ENCODE data around the gene GC.

Gene GC

GRCh38 chr4:71830497-71831190 lies 46.8 kb upstream of the GC start:
- no peak overlapping the region for H3K27ac ChIP-seq (ENCODE audit: low read depth, low read length)
- no peaks in the 10 kb centered on the region for H3K4me1 ChIP-seq (ENCODE audit: control insufficient read depth, low read length)
- no peaks in the 10 kb centered on the region for H3K27me3 ChIP-seq (ENCODE audit: control insufficient read depth, low read length)
- no peaks in the 10 kb centered on the region for H3K9me2 ChIP-seq (replicated peaks; ENCODE audit: control insufficient read depth, low read length)
- no peaks in the 10 kb centered on the region for H3F3A ChIP-seq (ENCODE audit: control insufficient read depth, insufficient read depth)
- no peaks in the 10 kb centered on the region for H3K36me3 ChIP-seq (ENCODE audit: control insufficient read depth, low read length)
- TF ChIP-seq, protein P1, sequence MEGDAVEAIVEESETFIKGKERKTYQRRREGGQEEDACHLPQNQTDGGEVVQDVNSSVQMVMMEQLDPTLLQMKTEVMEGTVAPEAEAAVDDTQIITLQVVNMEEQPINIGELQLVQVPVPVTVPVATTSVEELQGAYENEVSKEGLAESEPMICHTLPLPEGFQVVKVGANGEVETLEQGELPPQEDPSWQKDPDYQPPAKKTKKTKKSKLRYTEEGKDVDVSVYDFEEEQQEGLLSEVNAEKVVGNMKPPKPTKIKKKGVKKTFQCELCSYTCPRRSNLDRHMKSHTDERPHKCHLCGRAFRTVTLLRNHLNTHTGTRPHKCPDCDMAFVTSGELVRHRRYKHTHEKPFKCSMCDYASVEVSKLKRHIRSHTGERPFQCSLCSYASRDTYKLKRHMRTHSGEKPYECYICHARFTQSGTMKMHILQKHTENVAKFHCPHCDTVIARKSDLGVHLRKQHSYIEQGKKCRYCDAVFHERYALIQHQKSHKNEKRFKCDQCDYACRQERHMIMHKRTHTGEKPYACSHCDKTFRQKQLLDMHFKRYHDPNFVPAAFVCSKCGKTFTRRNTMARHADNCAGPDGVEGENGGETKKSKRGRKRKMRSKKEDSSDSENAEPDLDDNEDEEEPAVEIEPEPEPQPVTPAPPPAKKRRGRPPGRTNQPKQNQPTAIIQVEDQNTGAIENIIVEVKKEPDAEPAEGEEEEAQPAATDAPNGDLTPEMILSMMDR (IDR thresholded peaks at IDR 0.05; ENCODE audit: low read depth, low read length, poor library complexity, severe bottlenecking): no peak
- TF ChIP-seq EZH2phosphoT487 (IDR thresholded peaks at IDR 0.05; ENCODE audit: borderline replicate concordance, low read length): no peak
- no peaks in the 10 kb centered on the region for H3K79me2 ChIP-seq (ENCODE audit: control insufficient read depth, low read length)
- no peaks in the 10 kb centered on the region for H3K9me3 ChIP-seq (ENCODE audit: control insufficient read depth, insufficient read depth, low read length)
- H3K4me3 ChIP-seq (ENCODE audit: low read length): no peak overlapping the region
- no peaks in the 10 kb centered on the region for H4K20me1 ChIP-seq (ENCODE audit: control insufficient read depth, insufficient read depth, low read depth, low read length)
- H3K4me2 ChIP-seq (ENCODE audit: low read length): no peak overlapping the region

DNA sequence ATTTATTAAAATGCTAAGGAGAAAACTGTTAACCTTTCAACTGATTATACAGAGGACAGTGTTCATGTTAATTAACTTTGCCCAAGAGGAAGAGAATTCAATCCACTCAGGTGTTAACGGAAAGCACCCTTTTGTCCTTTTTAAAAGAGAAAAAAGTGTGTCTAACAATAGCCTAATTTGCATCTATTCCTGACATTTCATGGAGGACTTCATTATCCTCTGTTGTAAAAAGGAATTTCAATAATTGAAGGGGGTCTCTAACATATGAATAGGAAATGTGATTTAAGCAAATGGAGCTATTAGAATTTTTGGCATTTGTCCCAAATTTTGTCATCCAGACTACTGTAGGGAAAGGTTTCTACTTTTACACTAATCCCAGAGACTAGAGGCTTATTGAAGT lies 44.6 kb upstream of the GC start:
- Histone ChIP-seq H3K9me2 (replicated peaks; ENCODE audit: control insufficient read depth, low read length) (no peaks in the 10 kb centered on the region), H3K27ac (ENCODE audit: low read depth, low read length) (no peak overlapping the region), H3K36me3 (ENCODE audit: control insufficient read depth, low read length) (no peaks in the 10 kb centered on the region), H3K4me1 (ENCODE audit: control insufficient read depth, low read length) (no peaks in the 10 kb centered on the region), H3K4me3 (ENCODE audit: low read length) (no peak overlapping the region), H3K4me2 (ENCODE audit: low read length) (no peak overlapping the region), H3K27me3 (ENCODE audit: control insufficient read depth, low read length) (no peaks in the 10 kb centered on the region), H4K20me1 (ENCODE audit: control insufficient read depth, insufficient read depth, low read depth, low read length) (no peaks in the 10 kb centered on the region), H3K79me2 (ENCODE audit: control insufficient read depth, low read length) (no peaks in the 10 kb centered on the region), H3K9me3 (ENCODE audit: control insufficient read depth, insufficient read depth, low read length) (no peaks in the 10 kb centered on the region), H3F3A (ENCODE audit: control insufficient read depth, insufficient read depth) (no peaks in the 10 kb centered on the region)
- no peak for TF ChIP-seq EZH2phosphoT487 (IDR thresholded peaks at IDR 0.05; ENCODE audit: borderline replicate concordance, low read length)

DNA sequence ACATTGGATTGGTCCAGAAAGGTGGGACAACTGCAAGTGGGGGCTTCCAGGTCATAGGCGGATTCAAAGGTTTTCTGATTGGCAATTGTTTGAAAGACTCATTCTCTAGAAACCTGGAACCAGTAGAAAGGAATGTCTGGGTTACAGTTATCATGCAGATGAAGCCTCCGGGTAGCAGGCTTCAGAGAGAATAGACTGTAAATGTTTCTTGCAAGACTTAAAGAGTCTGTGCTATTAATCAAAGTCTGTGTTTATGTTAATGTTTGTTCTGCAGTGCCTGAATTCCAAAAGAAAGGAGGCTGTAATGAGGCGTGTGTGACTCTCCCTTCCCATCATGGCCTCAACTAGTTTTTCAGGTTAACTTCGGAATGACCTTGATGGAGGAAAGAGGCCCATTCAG lies 43.9 kb upstream of the GC start:
- Histone ChIP-seq H3K4me2 (ENCODE audit: low read length) (no peak overlapping the region), H3F3A (ENCODE audit: control insufficient read depth, insufficient read depth) (no peaks in the 10 kb centered on the region), H3K4me1 (ENCODE audit: control insufficient read depth, low read length) (no peaks in the 10 kb centered on the region), H3K27me3 (ENCODE audit: control insufficient read depth, low read length) (no peaks in the 10 kb centered on the region), H3K79me2 (ENCODE audit: control insufficient read depth, low read length) (no peaks in the 10 kb centered on the region), H3K9me2 (replicated peaks; ENCODE audit: control insufficient read depth, low read length) (no peaks in the 10 kb centered on the region), H3K4me3 (ENCODE audit: low read length) (no peak overlapping the region), H3K36me3 (ENCODE audit: control insufficient read depth, low read length) (no peaks in the 10 kb centered on the region), H4K20me1 (ENCODE audit: control insufficient read depth, insufficient read depth, low read depth, low read length) (no peaks in the 10 kb centered on the region), H3K9me3 (ENCODE audit: control insufficient read depth, insufficient read depth, low read length) (no peaks in the 10 kb centered on the region), H3K27ac (ENCODE audit: low read depth, low read length) (no peak overlapping the region)
- TF ChIP-seq, protein P1 (IDR thresholded peaks at IDR 0.05; ENCODE audit: low read depth, low read length, poor library complexity, severe bottlenecking): no peak
- TF ChIP-seq EZH2phosphoT487 (IDR thresholded peaks at IDR 0.05; ENCODE audit: borderline replicate concordance, low read length): no peak

GRCh38 chr4:71816676-71817303 lies 32.9 kb upstream of the GC start:
- Histone ChIP-seq H3K4me1 (ENCODE audit: control insufficient read depth, low read length) (no peaks in the 10 kb centered on the region), H3K79me2 (ENCODE audit: control insufficient read depth, low read length) (no peaks in the 10 kb centered on the region), H3K36me3 (ENCODE audit: control insufficient read depth, low read length) (no peaks in the 10 kb centered on the region), H4K20me1 (ENCODE audit: control insufficient read depth, insufficient read depth, low read depth, low read length) (no peaks in the 10 kb centered on the region), H3K4me3 (ENCODE audit: low read length) (no peak overlapping the region), H3K9me3 (ENCODE audit: control insufficient read depth, insufficient read depth, low read length) (no peaks in the 10 kb centered on the region), H3F3A (ENCODE audit: control insufficient read depth, insufficient read depth) (no peaks in the 10 kb centered on the region), H3K27ac (ENCODE audit: low read depth, low read length) (no peak overlapping the region), H3K4me2 (ENCODE audit: low read length) (no peak overlapping the region), H3K9me2 (replicated peaks; ENCODE audit: control insufficient read depth, low read length) (no peaks in the 10 kb centered on the region), H3K27me3 (ENCODE audit: control insufficient read depth, low read length) (no peaks in the 10 kb centered on the region)
- TF ChIP-seq, protein P1 (IDR thresholded peaks at IDR 0.05; ENCODE audit: low read depth, low read length, poor library complexity, severe bottlenecking): no peak
- TF ChIP-seq EZH2phosphoT487 (IDR thresholded peaks at IDR 0.05; ENCODE audit: borderline replicate concordance, low read length): no peak

Data from DOHH2 (cell line).